ENCODE results near the gene SNX19. TPM values are rescaled to one million over a fixed set of nuclear protein-coding genes. Genes with fewer than 3 reads are reported as not detected.

SNX19 gene
- total RNA-seq, 1 experiment from 2014 or later = 79.3 TPM

DNA sequence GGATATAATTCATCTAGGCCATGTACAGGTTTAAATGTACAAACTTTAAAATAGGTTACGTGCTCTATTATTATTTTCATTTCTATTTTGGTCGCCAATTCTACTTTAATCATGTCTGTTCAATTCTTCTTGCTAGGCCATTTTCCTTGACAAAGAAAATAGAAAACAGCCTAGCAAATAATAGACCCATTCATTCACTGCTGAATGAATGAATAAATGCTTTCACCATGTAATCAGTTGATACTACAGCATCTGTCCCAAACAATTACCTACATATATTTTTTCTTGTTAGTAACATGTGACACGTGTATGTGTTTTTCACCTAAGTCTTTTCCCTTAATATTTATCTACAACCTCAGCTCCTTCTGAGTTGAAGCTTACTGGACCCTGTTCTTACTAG, 27.5 kb downstream of the SNX19 start:
- ChIA-PET POLR2A (no interaction called here), CTCF (no interaction called here)
- no peak overlapping the region for H3K4me3 ChIP-seq (ENCODE audit: low read depth in 2 of 2, low read length in 2 of 2)
- ATAC-seq (no peak), DNase-seq (ENCODE audit: low read depth, low spot score) (no peak)
- no peaks in the 10 kb centered on the region for H3K4me1 ChIP-seq (ENCODE audit: control insufficient read depth, insufficient read depth, low read length)
- H3K27me3 ChIP-seq (ENCODE audit: control insufficient read depth, insufficient read depth, low read length) = no peaks in the 10 kb centered on the region
- no TSS peak for BruUV-seq (replicated peaks)
- no peaks in the 10 kb centered on the region for H3K9me3 ChIP-seq (ENCODE audit: control insufficient read depth, insufficient read depth, low read depth, low read length)
- peaks cover 19% of the 10 kb centered on the region for H3K36me3 ChIP-seq (ENCODE audit: control insufficient read depth, insufficient read depth, low read length)
- intact Hi-C loops (cut with micrococcal nuclease; ENCODE audit: unreplicated experiment) = no loop called here
- in situ Hi-C loops (cut with HindIII; ENCODE audit: low pct_unique_long_range_greater_than_20kb, low sequenced_read_pairs) = no loop called here
- H3K27ac ChIP-seq (ENCODE audit: low read length) = no peak overlapping the region
- TF ChIP-seq, protein P1, sequence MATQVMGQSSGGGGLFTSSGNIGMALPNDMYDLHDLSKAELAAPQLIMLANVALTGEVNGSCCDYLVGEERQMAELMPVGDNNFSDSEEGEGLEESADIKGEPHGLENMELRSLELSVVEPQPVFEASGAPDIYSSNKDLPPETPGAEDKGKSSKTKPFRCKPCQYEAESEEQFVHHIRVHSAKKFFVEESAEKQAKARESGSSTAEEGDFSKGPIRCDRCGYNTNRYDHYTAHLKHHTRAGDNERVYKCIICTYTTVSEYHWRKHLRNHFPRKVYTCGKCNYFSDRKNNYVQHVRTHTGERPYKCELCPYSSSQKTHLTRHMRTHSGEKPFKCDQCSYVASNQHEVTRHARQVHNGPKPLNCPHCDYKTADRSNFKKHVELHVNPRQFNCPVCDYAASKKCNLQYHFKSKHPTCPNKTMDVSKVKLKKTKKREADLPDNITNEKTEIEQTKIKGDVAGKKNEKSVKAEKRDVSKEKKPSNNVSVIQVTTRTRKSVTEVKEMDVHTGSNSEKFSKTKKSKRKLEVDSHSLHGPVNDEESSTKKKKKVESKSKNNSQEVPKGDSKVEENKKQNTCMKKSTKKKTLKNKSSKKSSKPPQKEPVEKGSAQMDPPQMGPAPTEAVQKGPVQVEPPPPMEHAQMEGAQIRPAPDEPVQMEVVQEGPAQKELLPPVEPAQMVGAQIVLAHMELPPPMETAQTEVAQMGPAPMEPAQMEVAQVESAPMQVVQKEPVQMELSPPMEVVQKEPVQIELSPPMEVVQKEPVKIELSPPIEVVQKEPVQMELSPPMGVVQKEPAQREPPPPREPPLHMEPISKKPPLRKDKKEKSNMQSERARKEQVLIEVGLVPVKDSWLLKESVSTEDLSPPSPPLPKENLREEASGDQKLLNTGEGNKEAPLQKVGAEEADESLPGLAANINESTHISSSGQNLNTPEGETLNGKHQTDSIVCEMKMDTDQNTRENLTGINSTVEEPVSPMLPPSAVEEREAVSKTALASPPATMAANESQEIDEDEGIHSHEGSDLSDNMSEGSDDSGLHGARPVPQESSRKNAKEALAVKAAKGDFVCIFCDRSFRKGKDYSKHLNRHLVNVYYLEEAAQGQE (IDR thresholded peaks at IDR 0.05; ENCODE audit: insufficient read depth in 1 of 2, low read depth in 2 of 2, low read length in 1 of 2) = no peak
- TF ChIP-seq TCF7L2 (IDR thresholded peaks at IDR 0.05; ENCODE audit: low read depth, low read length) (no peak), CTCF (IDR thresholded peaks at IDR 0.05) (no peak), POLR2AphosphoS5 (IDR thresholded peaks at IDR 0.05; ENCODE audit: low read depth, low read length) (no peak), SIN3A (IDR thresholded peaks at IDR 0.05; ENCODE audit: borderline replicate concordance, insufficient read depth, low read depth, low read length) (no peak)

DNA sequence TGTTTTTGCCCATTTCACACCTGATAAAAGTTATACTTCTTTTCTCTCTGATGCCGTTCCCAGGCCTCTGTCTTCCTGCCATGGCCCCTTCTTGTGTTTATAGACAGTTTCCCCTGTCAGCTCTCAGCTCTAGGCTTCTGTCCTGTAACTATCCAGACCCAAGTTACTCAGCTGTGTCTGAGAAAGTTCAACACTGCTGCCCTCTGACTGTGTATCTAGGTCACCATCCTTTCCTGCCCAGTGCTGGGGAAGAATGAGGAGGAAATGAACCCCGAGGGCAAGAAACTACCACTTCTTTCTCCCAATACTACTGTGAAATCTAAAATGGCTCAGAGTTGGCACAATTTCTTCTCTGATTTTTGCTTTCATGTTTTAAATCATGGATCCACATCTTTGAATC, 29.6 kb downstream of the SNX19 start:
- in situ Hi-C loops (cut with HindIII; ENCODE audit: low pct_unique_long_range_greater_than_20kb, low sequenced_read_pairs) (no loop called here), intact Hi-C loops (cut with micrococcal nuclease; ENCODE audit: unreplicated experiment) (no loop called here)
- no peak for DNase-seq (ENCODE audit: low read depth, low spot score)
- Histone ChIP-seq H3K4me3 (ENCODE audit: low read depth in 2 of 2, low read length in 2 of 2) (no peak overlapping the region), H3K9me3 (ENCODE audit: control insufficient read depth, insufficient read depth, low read depth, low read length) (no peaks in the 10 kb centered on the region), H3K27ac (ENCODE audit: low read length) (no peak overlapping the region), H3K4me1 (ENCODE audit: control insufficient read depth, insufficient read depth, low read length) (no peaks in the 10 kb centered on the region), H3K27me3 (ENCODE audit: control insufficient read depth, insufficient read depth, low read length) (no peaks in the 10 kb centered on the region), H3K36me3 (ENCODE audit: control insufficient read depth, insufficient read depth, low read length) (peaks cover 34% of the 10 kb centered on the region)
- no peak for ATAC-seq
- TF ChIP-seq POLR2AphosphoS5 (IDR thresholded peaks at IDR 0.05; ENCODE audit: low read depth, low read length) = no peak
- no peak for TF ChIP-seq SIN3A (IDR thresholded peaks at IDR 0.05; ENCODE audit: borderline replicate concordance, insufficient read depth, low read depth, low read length)
- TF ChIP-seq, protein P1 (IDR thresholded peaks at IDR 0.05; ENCODE audit: insufficient read depth in 1 of 2, low read depth in 2 of 2, low read length in 1 of 2) = no peak
- no peak for TF ChIP-seq CTCF (IDR thresholded peaks at IDR 0.05)
- no peak for TF ChIP-seq TCF7L2 (IDR thresholded peaks at IDR 0.05; ENCODE audit: low read depth, low read length)
- BruUV-seq (replicated peaks) = no TSS peak
- POLR2A ChIA-PET = no interaction called here
- CTCF ChIA-PET = no interaction called here

Data from Panc1 (cell line).